Stomach smooth muscle (tissue), 2 donors: Measurements from ENCODE around the gene LYRM7.

ENCODE experiments used
- H3K27ac ChIP-seq: one replicate; pipeline ENCODE4 v1.7.0; 2013; ENCODE audit warnings: mild to moderate bottlenecking, low read length, inconsistent platforms
- H3K27me3 ChIP-seq, 2 donors: one replicate each; pipeline ENCODE4 v1.7.0; 2013; ENCODE audit warnings: low read length in 2 of 2; ENCODE audit not compliant: insufficient read depth in 2 of 2, control insufficient read depth in 1 of 2
- H3K36me3 ChIP-seq, 2 donors: one replicate each; pipeline ENCODE4 v1.7.0; 2013; ENCODE audit warnings: low read length in 2 of 2; ENCODE audit not compliant: control insufficient read depth in 2 of 2, insufficient read depth in 2 of 2
- H3K4me1 ChIP-seq: one replicate; pipeline ENCODE4 v1.7.0; 2013; ENCODE audit warnings: low read length; ENCODE audit not compliant: control insufficient read depth, insufficient read depth
- H3K4me3 ChIP-seq, 2 donors: one replicate each; pipeline ENCODE4 v1.7.0; 2013; ENCODE audit warnings: low read length in 2 of 2
- H3K9ac ChIP-seq, 2 donors: one replicate each; pipeline ENCODE4 v1.7.0; 2013; ENCODE audit warnings: low read length in 2 of 2, mild to moderate bottlenecking in 1 of 2
- H3K9me3 ChIP-seq, 2 donors: one replicate each; pipeline ENCODE4 v1.7.0; 2013; ENCODE audit warnings: low read length in 2 of 2; ENCODE audit not compliant: control insufficient read depth in 2 of 2
- donor health status: healthy.
- donor health status: Pancreatic carcinoma.

LYRM7 gene

GRCh38 chr5:131220566-131220965, 49.8 kb downstream of the LYRM7 start:
- no peak overlapping the region for H3K9ac ChIP-seq
- no peaks in the 10 kb centered on the region for H3K27me3 ChIP-seq
- H3K4me1 ChIP-seq, result no peaks in the 10 kb centered on the region
- no peak overlapping the region for H3K4me3 ChIP-seq
- H3K27ac ChIP-seq, result no peak overlapping the region
- no peaks in the 10 kb centered on the region for H3K36me3 ChIP-seq
- no peaks in the 10 kb centered on the region for H3K9me3 ChIP-seq

GRCh38 chr5:131221008-131221703, 50.4 kb downstream of the LYRM7 start:
- Histone ChIP-seq H3K4me1 (no peaks in the 10 kb centered on the region), H3K36me3 (no peaks in the 10 kb centered on the region), H3K4me3 (no peak overlapping the region), H3K9me3 (no peaks in the 10 kb centered on the region), H3K9ac (no peak overlapping the region), H3K27me3 (no peaks in the 10 kb centered on the region), H3K27ac (no peak overlapping the region)

- Histone ChIP-seq H3K27me3 (no peaks in the 10 kb centered on the region), H3K4me3 (no peak overlapping the region), H3K9me3 (no peaks in the 10 kb centered on the region), H3K4me1 (no peaks in the 10 kb centered on the region), H3K27ac (no peak overlapping the region), H3K9ac (no peak overlapping the region), H3K36me3 (no peaks in the 10 kb centered on the region)
Observed at GRCh38 chr5:131221888-131222287, 51.1 kb downstream of the LYRM7 start.

GRCh38 chr5:131222731-131223130, 52.0 kb downstream of the LYRM7 start:
- H3K36me3 ChIP-seq, result no peaks in the 10 kb centered on the region
- H3K4me3 ChIP-seq, result no peak overlapping the region
- H3K27me3 ChIP-seq, result no peaks in the 10 kb centered on the region
- no peak overlapping the region for H3K9ac ChIP-seq
- no peak overlapping the region for H3K27ac ChIP-seq
- H3K9me3 ChIP-seq, result no peaks in the 10 kb centered on the region
- H3K4me1 ChIP-seq, result no peaks in the 10 kb centered on the region

- H3K4me3 ChIP-seq, result no peak overlapping the region
- no peak overlapping the region for H3K27ac ChIP-seq
- H3K4me1 ChIP-seq, result no peaks in the 10 kb centered on the region
- no peaks in the 10 kb centered on the region for H3K9me3 ChIP-seq
- H3K9ac ChIP-seq, result no peak overlapping the region
- H3K27me3 ChIP-seq, result no peaks in the 10 kb centered on the region
- H3K36me3 ChIP-seq, result no peaks in the 10 kb centered on the region
Observed at GRCh38 chr5:131223751-131224386, 53.1 kb downstream of the LYRM7 start.

- Histone ChIP-seq H3K27me3 (no peaks in the 10 kb centered on the region), H3K27ac (no peak overlapping the region), H3K4me1 (no peaks in the 10 kb centered on the region), H3K9me3 (no peaks in the 10 kb centered on the region), H3K36me3 (no peaks in the 10 kb centered on the region), H3K9ac (no peak overlapping the region), H3K4me3 (no peak overlapping the region)
Observed at GRCh38 chr5:131224387-131225201, 53.9 kb downstream of the LYRM7 start.

GRCh38 chr5:131225282-131225974, 54.7 kb downstream of the LYRM7 start:
- H3K27me3 ChIP-seq, result no peaks in the 10 kb centered on the region
- no peaks in the 10 kb centered on the region for H3K36me3 ChIP-seq
- H3K9ac ChIP-seq, result no peak overlapping the region
- H3K9me3 ChIP-seq, result no peaks in the 10 kb centered on the region
- H3K4me1 ChIP-seq, result no peaks in the 10 kb centered on the region
- no peak overlapping the region for H3K27ac ChIP-seq
- no peak overlapping the region for H3K4me3 ChIP-seq

- H3K27me3 ChIP-seq, result no peaks in the 10 kb centered on the region
- no peak overlapping the region for H3K27ac ChIP-seq
- no peak overlapping the region for H3K9ac ChIP-seq
Observed at GRCh38 chr5:131226899-131227298, 56.2 kb downstream of the LYRM7 start.

GRCh38 chr5:131228646-131229045, 57.9 kb downstream of the LYRM7 start:
- no peaks in the 10 kb centered on the region for H3K4me1 ChIP-seq
- H3K9me3 ChIP-seq, result no peaks in the 10 kb centered on the region
- H3K27me3 ChIP-seq, result no peaks in the 10 kb centered on the region
- H3K27ac ChIP-seq, result no peak overlapping the region
- no peak overlapping the region for H3K4me3 ChIP-seq
- H3K36me3 ChIP-seq, result no peaks in the 10 kb centered on the region
- H3K9ac ChIP-seq, result no peak overlapping the region

More at GRCh38 chr5:131226899-131227298, 56.2 kb downstream of the LYRM7 start:
- Histone ChIP-seq H3K4me3 (no peak overlapping the region), H3K36me3 (no peaks in the 10 kb centered on the region), H3K9me3 (no peaks in the 10 kb centered on the region), H3K4me1 (no peaks in the 10 kb centered on the region)

GRCh38 chr5:131229623-131230022, 58.9 kb downstream of the LYRM7 start:
- Histone ChIP-seq H3K9me3 (no peaks in the 10 kb centered on the region), H3K27me3 (no peaks in the 10 kb centered on the region), H3K4me1 (no peaks in the 10 kb centered on the region), H3K9ac (no peak overlapping the region), H3K4me3 (no peak overlapping the region), H3K36me3 (no peaks in the 10 kb centered on the region), H3K27ac (no peak overlapping the region)
